BLaER1 treated with 17β-estradiol and CSF1 and Interleukin-3, amounts not matched to agents 10 nM and 100 nM (cell line): ENCODE data around the gene FAM13A.

ENCODE experiments used
- H3K27ac ChIP-seq, 11 experiments: shearing (Covaris generic); formaldehyde crosslinking; 2 replicates each; pipeline ENCODE4 v1.8.1; 2022
- H3K27me3 ChIP-seq, 11 experiments: shearing (Covaris generic); formaldehyde crosslinking; 2 replicates each; pipeline ENCODE4 v1.8.1; 2022
- H3K36me3 ChIP-seq, 11 experiments: shearing (Covaris generic); formaldehyde crosslinking; 2 replicates each; pipeline ENCODE4 v1.8.1; 2022
- H3K4me1 ChIP-seq, 10 experiments: shearing (Covaris generic); formaldehyde crosslinking; 2 replicates each; pipeline ENCODE4 v1.8.1; 2022
- H3K4me2 ChIP-seq, 11 experiments: shearing (Covaris generic); formaldehyde crosslinking; 2 replicates each; pipeline ENCODE4 v1.8.1; 2022
- H3K4me3 ChIP-seq, 10 experiments: shearing (Covaris generic); formaldehyde crosslinking; 2 replicates each; pipeline ENCODE4 v1.8.1; 2022
- H3K9ac ChIP-seq, 11 experiments: shearing (Covaris generic); formaldehyde crosslinking; 2 replicates each; pipeline ENCODE4 v1.8.1; 2022
- H3K9me3 ChIP-seq, 11 experiments: shearing (Covaris generic); formaldehyde crosslinking; replicated peaks in 1 of 11; 2 replicates each; pipeline ENCODE4 v1.8.1; 2022
- H4K20me1 ChIP-seq, 11 experiments: shearing (Covaris generic); formaldehyde crosslinking; 2 replicates each; pipeline ENCODE4 v1.8.1; 2022
- Cebpa-rat ChIP-seq, 11 experiments: shearing (Covaris generic); IDR thresholded peaks; 2 replicates each; pipeline ENCODE4 v1.8.1; 2022

The FAM13A gene

DNA sequence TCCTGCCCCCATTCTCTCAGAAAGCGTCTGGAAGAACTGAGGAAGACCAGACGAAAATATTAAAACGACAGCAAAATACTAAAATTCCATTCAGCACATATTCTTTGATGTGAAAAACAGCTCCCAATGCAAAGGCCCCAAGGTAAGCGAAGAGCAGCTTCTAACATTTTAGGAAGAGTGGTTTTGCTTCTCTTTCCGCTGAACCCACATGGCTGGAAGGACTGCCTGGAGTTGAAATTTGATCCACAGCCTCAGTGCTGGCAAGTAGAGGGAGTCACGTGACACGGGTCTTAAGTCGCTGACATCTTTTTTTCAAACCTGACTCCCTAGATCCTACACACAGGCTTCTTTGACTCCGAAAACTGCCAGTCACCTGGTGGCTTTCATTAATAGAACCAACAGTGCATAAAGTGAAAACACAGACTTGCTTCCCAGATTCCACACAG, at the start of gene FAM13A:
FAM13A (minus strand) TSS at position 233 of the 446 bp plus-strand sequence; CDS start at position 12, 221 bp downstream.
- Histone ChIP-seq H3K4me1 (no peaks in the 10 kb centered on the region), H3K4me2 (no peak within 1 kb of the TSS), H3K27me3 (no peaks in the 10 kb centered on the region), H3K36me3 (no peaks in the 10 kb centered on the region), H3K4me3 (no peak within 1 kb of the TSS), H4K20me1 (no peaks in the 10 kb centered on the region), H3K27ac (no peak within 1 kb of the TSS), H3K9ac (no peak within 1 kb of the TSS), H3K9me3 (peaks cover 0 to 19% (median 0%) of the 10 kb centered on the region in 11 experiments; a peak in 8 of 22 replicates)
- TF ChIP-seq Cebpa-rat (IDR thresholded peaks at IDR 0.05), result no peak

DNA sequence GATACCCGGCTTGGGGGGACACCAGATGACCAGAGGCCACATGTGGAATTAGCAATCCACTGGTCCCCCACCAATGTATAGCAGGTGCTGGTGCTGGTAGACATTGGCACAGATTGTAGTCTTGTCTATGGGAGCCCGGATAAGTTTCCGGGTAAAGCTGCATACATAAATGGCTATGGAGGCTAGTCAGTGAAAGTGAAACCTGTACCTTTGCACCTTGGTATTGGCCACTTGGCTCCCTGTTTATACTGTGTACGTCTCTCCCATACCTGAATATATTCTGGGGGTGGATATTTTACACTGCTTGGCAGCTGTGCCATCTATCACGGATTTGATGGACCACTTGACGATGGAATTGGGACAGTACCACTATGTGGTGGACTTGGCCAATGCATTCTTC, 48.7 kb upstream of the FAM13A start:
- Histone ChIP-seq H3K9ac (no peak overlapping the region), H3K4me2 (no peak overlapping the region), H3K4me3 (no peak overlapping the region), H3K4me1 (peaks cover 0 to 10% (median 4%) of the 10 kb centered on the region in 10 experiments; a peak in 9 of 20 replicates), H3K27ac (no peak overlapping the region), H3K9me3 (peaks cover 0 to 30% (median 22%) of the 10 kb centered on the region in 11 experiments; a peak in 18 of 22 replicates), H3K36me3 (no peaks in the 10 kb centered on the region), H4K20me1 (no peaks in the 10 kb centered on the region), H3K27me3 (peaks cover 6 to 15% (median 11%) of the 10 kb centered on the region in 11 experiments)
- TF ChIP-seq Cebpa-rat (IDR thresholded peaks at IDR 0.05), result no peak

DNA sequence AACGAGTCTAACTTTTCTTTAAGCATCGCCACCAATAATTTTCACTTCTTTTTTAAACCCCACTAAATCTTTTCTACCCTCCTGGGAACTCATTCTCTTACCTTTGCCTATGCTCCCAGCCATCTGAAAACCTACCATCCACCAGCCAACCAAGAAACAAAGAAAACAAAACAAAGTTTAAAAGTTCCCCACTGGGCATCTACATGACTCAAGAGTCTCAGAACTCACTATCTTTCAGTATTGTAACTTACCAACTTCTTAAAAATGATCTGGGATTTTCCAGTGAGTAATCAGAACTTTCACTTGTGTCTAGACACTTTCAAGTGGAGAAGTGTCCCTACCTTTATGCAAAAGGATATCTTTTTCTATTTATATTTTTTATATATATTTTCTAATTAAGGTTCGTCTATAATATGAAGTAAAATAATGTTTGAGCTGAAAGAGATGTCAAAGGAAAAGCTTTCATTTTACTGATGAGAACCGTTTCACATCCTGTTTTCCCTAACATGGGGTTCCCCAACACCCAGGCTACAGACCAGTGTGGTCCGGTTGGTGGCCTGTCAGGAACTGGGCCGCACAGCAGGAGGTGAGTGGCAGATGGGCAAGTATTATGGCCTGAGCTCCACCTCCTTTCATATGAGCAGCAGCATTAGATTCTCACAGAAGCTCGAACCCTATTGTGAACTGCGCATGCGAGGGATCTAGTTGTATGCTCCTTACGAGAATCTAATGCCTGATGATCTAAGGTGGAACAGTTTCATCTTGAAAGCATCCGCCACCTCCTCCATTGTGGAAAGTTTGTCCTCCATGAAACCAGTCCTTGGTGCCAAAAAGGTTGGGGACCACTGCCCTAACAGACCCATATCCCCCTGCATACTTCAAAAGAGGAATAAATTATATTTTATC, 44.5 kb upstream of the FAM13A start:
- peaks cover 0 to 16% (median 0%) of the 10 kb centered on the region in 10 experiments; a peak in 2 of 20 replicates for H3K4me1 ChIP-seq
- H3K9me3 ChIP-seq, result peaks cover 0 to 2% (median 0%) of the 10 kb centered on the region in 11 experiments; a peak in 2 of 22 replicates
- no peaks in the 10 kb centered on the region for H4K20me1 ChIP-seq
- H3K27ac ChIP-seq, result peak overlapping the region in 1 of 11 experiments; percentile 3; a peak in 1 of 22 replicates
- TF ChIP-seq Cebpa-rat (IDR thresholded peaks at IDR 0.05), result no peak
- H3K9ac ChIP-seq, result no peak overlapping the region
- H3K27me3 ChIP-seq, result no peaks in the 10 kb centered on the region
- H3K36me3 ChIP-seq, result no peaks in the 10 kb centered on the region
- H3K4me3 ChIP-seq, result no peak overlapping the region
- H3K4me2 ChIP-seq, result peak overlapping the region in 1 of 11 experiments; percentile 14; a peak in 2 of 22 replicates

DNA sequence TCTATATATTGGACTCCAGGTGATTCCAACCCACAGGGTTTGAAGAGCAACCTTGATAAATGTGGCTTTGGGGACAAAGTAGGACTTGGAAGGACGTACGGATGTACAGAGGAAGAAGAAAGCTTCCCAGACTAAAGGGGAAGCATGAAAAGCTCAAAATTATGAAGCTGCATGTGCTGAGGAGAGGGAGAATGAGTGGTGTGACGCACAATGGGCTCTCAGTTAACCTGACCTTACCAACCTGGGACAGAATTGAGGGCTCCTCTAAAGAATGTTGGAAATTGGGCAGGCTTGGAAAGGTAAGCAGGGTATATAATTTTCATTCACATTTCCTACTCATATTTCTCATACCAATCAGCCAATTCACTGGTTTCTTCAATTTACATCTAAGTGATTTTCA, 43.9 kb upstream of the FAM13A start:
- no peaks in the 10 kb centered on the region for H3K27me3 ChIP-seq
- no peaks in the 10 kb centered on the region for H4K20me1 ChIP-seq
- H3K4me1 ChIP-seq, result peaks cover 0 to 16% (median 0%) of the 10 kb centered on the region in 10 experiments; a peak in 2 of 20 replicates
- H3K27ac ChIP-seq, result peak overlapping the region in 1 of 11 experiments; percentile 3; a peak in 1 of 22 replicates
- no peak overlapping the region for H3K4me3 ChIP-seq
- no peak overlapping the region for H3K9ac ChIP-seq
- TF ChIP-seq Cebpa-rat (IDR thresholded peaks at IDR 0.05), result no peak
- no peaks in the 10 kb centered on the region for H3K9me3 ChIP-seq
- no peaks in the 10 kb centered on the region for H3K36me3 ChIP-seq
- H3K4me2 ChIP-seq, result no peak overlapping the region

DNA sequence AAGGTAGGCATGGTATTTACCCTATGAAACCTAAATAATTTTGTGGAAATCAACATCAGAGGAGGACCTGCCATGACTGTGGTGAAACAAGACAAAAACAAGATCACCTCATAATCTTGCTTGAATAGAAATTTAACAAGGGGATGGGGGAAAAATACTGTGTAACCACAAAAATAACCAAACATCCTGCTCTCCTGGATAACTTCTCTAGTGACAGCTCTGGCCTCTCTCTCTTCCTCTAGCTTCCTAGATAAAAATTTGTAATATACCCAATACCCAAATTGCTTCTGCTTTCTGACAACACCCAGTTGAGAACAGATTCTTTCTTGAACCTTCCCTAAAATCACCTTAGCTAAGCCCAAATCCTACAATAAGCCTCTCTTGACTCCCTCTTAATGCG, 42.5 kb upstream of the FAM13A start:
- Histone ChIP-seq H3K27ac (no peak overlapping the region), H3K27me3 (no peaks in the 10 kb centered on the region), H3K4me3 (no peak overlapping the region), H3K9ac (no peak overlapping the region), H3K4me2 (no peak overlapping the region), H3K4me1 (peaks cover 0 to 16% (median 0%) of the 10 kb centered on the region in 10 experiments; a peak in 2 of 20 replicates), H3K36me3 (no peaks in the 10 kb centered on the region), H4K20me1 (no peaks in the 10 kb centered on the region), H3K9me3 (no peaks in the 10 kb centered on the region)
- TF ChIP-seq Cebpa-rat (IDR thresholded peaks at IDR 0.05), result no peak

DNA sequence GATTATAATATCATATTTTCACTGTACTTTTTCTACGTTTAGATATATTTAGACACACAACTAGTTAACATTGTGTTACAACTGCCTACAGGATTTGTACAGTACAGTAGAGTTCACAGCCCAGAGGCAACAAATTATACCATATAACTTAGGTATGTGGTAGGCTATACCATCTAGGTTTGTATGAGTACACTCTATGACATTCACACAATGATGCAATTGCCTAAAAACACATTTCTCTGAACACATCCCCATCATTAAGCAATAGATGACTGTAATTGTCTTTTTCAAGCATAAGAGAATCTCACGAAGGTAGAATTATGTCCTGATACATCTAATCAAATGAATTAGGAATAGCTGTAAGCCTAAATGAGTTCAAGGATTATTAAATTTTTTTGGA, 42.0 kb upstream of the FAM13A start:
- H3K9ac ChIP-seq, result no peak overlapping the region
- no peak overlapping the region for H3K4me3 ChIP-seq
- TF ChIP-seq Cebpa-rat (IDR thresholded peaks at IDR 0.05), result no peak
- no peak overlapping the region for H3K4me2 ChIP-seq
- H3K36me3 ChIP-seq, result no peaks in the 10 kb centered on the region
- H3K27ac ChIP-seq, result no peak overlapping the region
- peaks cover 0 to 16% (median 0%) of the 10 kb centered on the region in 10 experiments; a peak in 2 of 20 replicates for H3K4me1 ChIP-seq
- no peaks in the 10 kb centered on the region for H3K27me3 ChIP-seq
- no peaks in the 10 kb centered on the region for H4K20me1 ChIP-seq
- no peaks in the 10 kb centered on the region for H3K9me3 ChIP-seq

DNA sequence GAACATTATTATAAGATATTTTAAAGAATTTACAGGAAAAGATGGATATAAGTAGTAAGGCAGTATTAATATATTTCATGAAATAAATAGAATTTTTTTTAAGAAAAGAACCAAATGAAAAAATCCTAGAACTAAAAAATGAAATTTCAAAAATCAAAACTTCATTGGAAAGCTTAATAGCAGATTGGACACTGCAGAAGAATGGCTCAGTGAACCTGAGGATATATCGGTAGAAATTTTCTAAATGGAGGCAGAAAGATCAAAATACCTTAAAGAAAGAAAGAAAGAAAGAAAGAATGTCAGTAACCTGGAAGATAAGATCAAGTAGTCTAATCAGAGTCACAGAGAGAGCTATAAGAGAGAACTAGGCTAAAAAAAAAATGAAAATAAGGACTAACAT, 21.3 kb upstream of the FAM13A start:
- Histone ChIP-seq H4K20me1 (no peaks in the 10 kb centered on the region), H3K27me3 (no peaks in the 10 kb centered on the region)

DNA sequence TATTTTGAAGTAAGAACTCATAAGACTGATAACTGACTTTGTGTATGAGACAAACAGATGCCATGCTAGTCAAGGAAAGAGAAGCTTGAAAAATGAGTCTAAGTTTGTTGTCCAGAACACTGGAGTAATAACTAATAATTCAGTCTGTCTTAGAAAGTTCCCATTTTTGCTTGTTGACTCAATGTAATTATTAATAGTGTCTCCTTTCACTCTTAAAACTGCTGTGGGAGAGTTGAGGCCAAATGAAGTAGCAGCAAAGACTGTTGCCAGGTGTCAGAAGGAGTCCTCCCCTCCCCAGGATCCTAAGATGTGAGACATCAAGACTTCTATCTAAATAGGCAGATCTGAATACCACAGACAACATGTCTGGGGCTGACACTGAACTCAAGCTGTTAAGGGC, 20.8 kb upstream of the FAM13A start:
- no peaks in the 10 kb centered on the region for H3K27me3 ChIP-seq
- H3K4me1 ChIP-seq, result peaks cover 0 to 20% (median 0%) of the 10 kb centered on the region in 10 experiments; a peak in 3 of 20 replicates
- no peak overlapping the region for H3K4me2 ChIP-seq
- TF ChIP-seq Cebpa-rat (IDR thresholded peaks at IDR 0.05), result no peak
- H3K9ac ChIP-seq, result no peak overlapping the region
- H3K4me3 ChIP-seq, result no peak overlapping the region
- peaks cover 5 to 25% (median 17%) of the 10 kb centered on the region in 11 experiments; a peak in 21 of 22 replicates for H3K9me3 ChIP-seq
- H3K36me3 ChIP-seq, result no peaks in the 10 kb centered on the region
- H4K20me1 ChIP-seq, result no peaks in the 10 kb centered on the region
- H3K27ac ChIP-seq, result peak overlapping the region in 1 of 11 experiments; percentile 41; a peak in 1 of 22 replicates

More for the DNA sequence above, 21.3 kb upstream of the FAM13A start:
- H3K4me3 ChIP-seq, result no peak overlapping the region
- H3K9ac ChIP-seq, result no peak overlapping the region
- H3K9me3 ChIP-seq, result peaks cover 5 to 25% (median 17%) of the 10 kb centered on the region in 11 experiments; a peak in 21 of 22 replicates
- TF ChIP-seq Cebpa-rat (IDR thresholded peaks at IDR 0.05), result no peak
- H3K4me2 ChIP-seq, result no peak overlapping the region
- H3K4me1 ChIP-seq, result peaks cover 0 to 20% (median 0%) of the 10 kb centered on the region in 10 experiments; a peak in 3 of 20 replicates
- peak overlapping the region in 1 of 11 experiments; percentile 41; a peak in 1 of 22 replicates for H3K27ac ChIP-seq
- H3K36me3 ChIP-seq, result no peaks in the 10 kb centered on the region

DNA sequence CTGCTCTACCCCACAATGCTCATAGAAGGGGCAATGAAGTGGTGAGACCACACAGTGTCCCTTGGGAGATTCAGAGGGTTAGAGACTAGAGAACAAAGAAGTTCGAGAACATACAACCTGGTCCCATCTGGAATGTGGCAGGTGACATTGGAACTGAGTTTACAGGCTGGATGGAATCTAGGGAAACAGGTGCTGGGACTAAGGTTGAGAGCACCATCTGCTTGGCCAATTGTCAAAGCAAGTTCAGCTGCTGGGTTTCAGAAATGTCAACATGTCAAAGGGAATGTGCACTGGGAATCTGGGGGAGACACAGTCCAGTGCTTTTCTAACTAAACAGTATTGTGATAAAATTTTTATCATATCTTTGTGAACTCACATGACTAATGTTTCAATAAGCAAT, 15.9 kb upstream of the FAM13A start:
- Histone ChIP-seq H4K20me1 (no peaks in the 10 kb centered on the region), H3K27ac (no peak overlapping the region), H3K9ac (no peak overlapping the region), H3K4me1 (peaks cover 0 to 19% (median 2%) of the 10 kb centered on the region in 10 experiments; a peak in 6 of 20 replicates), H3K4me2 (no peak overlapping the region), H3K36me3 (no peaks in the 10 kb centered on the region), H3K4me3 (no peak overlapping the region), H3K27me3 (no peaks in the 10 kb centered on the region), H3K9me3 (peaks cover 2 to 15% (median 9%) of the 10 kb centered on the region in 11 experiments; a peak in 19 of 22 replicates)
- TF ChIP-seq Cebpa-rat (IDR thresholded peaks at IDR 0.05), result no peak
